ENCODE data around the gene NCK2. TPM values are rescaled to one million over a fixed set of nuclear protein-coding genes. Genes with fewer than 3 reads are reported as not detected.

The NCK2 gene
- polyA plus RNA-seq, 4 donors: 59.6 to 124 (median 84.3) TPM

- Histone ChIP-seq H3K27me3 (ENCODE audit: control insufficient read depth in 3 of 3, insufficient read depth in 3 of 3, low read length in 3 of 3) (no peaks in the 10 kb centered on the region), H3K4me3 (ENCODE audit: low read depth in 1 of 3, low read length in 3 of 3) (no peak overlapping the region), H3K27ac (ENCODE audit: low read depth in 1 of 3, low read length in 2 of 3) (peak overlapping the region in 1 of 3 donors; percentile 59), H3K36me3 (ENCODE audit: control insufficient read depth in 3 of 3, insufficient read depth in 2 of 3, low read depth in 1 of 3, low read length in 3 of 3) (no peaks in the 10 kb centered on the region), H3K4me1 (ENCODE audit: control insufficient read depth in 3 of 3, insufficient read depth in 2 of 3, low read depth in 1 of 3, low read length in 2 of 3) (peaks cover 0 to 6% (median 5%) of the 10 kb centered on the region in 3 donors), H3K9me3 (ENCODE audit: control insufficient read depth in 2 of 2, insufficient read depth in 1 of 2, low read depth in 1 of 2, low read length in 1 of 2) (no peaks in the 10 kb centered on the region)
- WGBS, 3 donors: 73 to 82% (median 77%) methylated on average over 8 of the region's 8 CpGs
- no peak for DNase-seq
- FAIRE-seq: no peak
Observed at GRCh38 chr2:105739426-105739825, 5.3 kb upstream of the NCK2 start.

- FAIRE-seq (no peak), DNase-seq (no peak)
- Histone ChIP-seq H3K27ac (ENCODE audit: low read depth in 1 of 3, low read length in 2 of 3) (peak overlapping the region in 1 of 3 donors; percentile 59), H3K27me3 (ENCODE audit: control insufficient read depth in 3 of 3, insufficient read depth in 3 of 3, low read length in 3 of 3) (no peaks in the 10 kb centered on the region), H3K36me3 (ENCODE audit: control insufficient read depth in 3 of 3, insufficient read depth in 2 of 3, low read depth in 1 of 3, low read length in 3 of 3) (no peaks in the 10 kb centered on the region), H3K9me3 (ENCODE audit: control insufficient read depth in 2 of 2, insufficient read depth in 1 of 2, low read depth in 1 of 2, low read length in 1 of 2) (no peaks in the 10 kb centered on the region), H3K4me1 (ENCODE audit: control insufficient read depth in 3 of 3, insufficient read depth in 2 of 3, low read depth in 1 of 3, low read length in 2 of 3) (peaks cover 0 to 6% (median 5%) of the 10 kb centered on the region in 3 donors), H3K4me3 (ENCODE audit: low read depth in 1 of 3, low read length in 3 of 3) (no peak overlapping the region)
- 86 to 98% (median 87%) methylated on average over 7 of the region's 7 CpGs for WGBS, 3 donors
Observed at GRCh38 chr2:105739944-105740530, 4.7 kb upstream of the NCK2 start.

- Histone ChIP-seq H3K36me3 (ENCODE audit: control insufficient read depth in 3 of 3, insufficient read depth in 2 of 3, low read depth in 1 of 3, low read length in 3 of 3) (no peaks in the 10 kb centered on the region), H3K27me3 (ENCODE audit: control insufficient read depth in 3 of 3, insufficient read depth in 3 of 3, low read length in 3 of 3) (no peaks in the 10 kb centered on the region), H3K27ac (ENCODE audit: low read depth in 1 of 3, low read length in 2 of 3) (no peak overlapping the region)
Observed at GRCh38 chr2:105741174-105741573, 3.5 kb upstream of the NCK2 start.

GRCh38 chr2:105741617-105742016 lies 3.1 kb upstream of the NCK2 start:
- no peaks in the 10 kb centered on the region for H3K27me3 ChIP-seq (ENCODE audit: control insufficient read depth in 3 of 3, insufficient read depth in 3 of 3, low read length in 3 of 3)
- DNase-seq (no peak), FAIRE-seq (no peak)
- no peak overlapping the region for H3K27ac ChIP-seq (ENCODE audit: low read depth in 1 of 3, low read length in 2 of 3)
- H3K9me3 ChIP-seq (ENCODE audit: control insufficient read depth in 2 of 2, insufficient read depth in 1 of 2, low read depth in 1 of 2, low read length in 1 of 2): no peaks in the 10 kb centered on the region
- H3K4me3 ChIP-seq (ENCODE audit: low read depth in 1 of 3, low read length in 3 of 3): no peak overlapping the region
- peaks cover 0 to under 1% (median 0%) of the 10 kb centered on the region in 3 donors for H3K36me3 ChIP-seq (ENCODE audit: control insufficient read depth in 3 of 3, insufficient read depth in 2 of 3, low read depth in 1 of 3, low read length in 3 of 3)
- 94 to 99% (median 98%) methylated on average over 4 of the region's 4 CpGs for WGBS, 3 donors
- H3K4me1 ChIP-seq (ENCODE audit: control insufficient read depth in 3 of 3, insufficient read depth in 2 of 3, low read depth in 1 of 3, low read length in 2 of 3): peaks cover 0 to 12% (median 8%) of the 10 kb centered on the region in 3 donors

More at GRCh38 chr2:105741174-105741573, 3.5 kb upstream of the NCK2 start:
- DNase-seq: no peak
- no peak for FAIRE-seq
- Histone ChIP-seq H3K4me3 (ENCODE audit: low read depth in 1 of 3, low read length in 3 of 3) (no peak overlapping the region), H3K4me1 (ENCODE audit: control insufficient read depth in 3 of 3, insufficient read depth in 2 of 3, low read depth in 1 of 3, low read length in 2 of 3) (peaks cover 0 to 8% (median 5%) of the 10 kb centered on the region in 3 donors), H3K9me3 (ENCODE audit: control insufficient read depth in 2 of 2, insufficient read depth in 1 of 2, low read depth in 1 of 2, low read length in 1 of 2) (no peaks in the 10 kb centered on the region)
- WGBS, 3 donors: 86 to 92% (median 89%) methylated on average over 3 of the region's 3 CpGs

GRCh38 chr2:105744091-105744908 lies 412 bp upstream of the NCK2 start:
- Histone ChIP-seq H3K27me3 (ENCODE audit: control insufficient read depth in 3 of 3, insufficient read depth in 3 of 3, low read length in 3 of 3) (no peaks in the 10 kb centered on the region), H3K36me3 (ENCODE audit: control insufficient read depth in 3 of 3, insufficient read depth in 2 of 3, low read depth in 1 of 3, low read length in 3 of 3) (peaks cover 0 to 4% (median 0%) of the 10 kb centered on the region in 3 donors), H3K4me1 (ENCODE audit: control insufficient read depth in 3 of 3, insufficient read depth in 2 of 3, low read depth in 1 of 3, low read length in 2 of 3) (peaks cover 7 to 29% (median 11%) of the 10 kb centered on the region in 3 donors), H3K4me3 (ENCODE audit: low read depth in 1 of 3, low read length in 3 of 3) (peak overlapping the region; percentile 42 to 98 (median 96)), H3K9me3 (ENCODE audit: control insufficient read depth in 2 of 2, insufficient read depth in 1 of 2, low read depth in 1 of 2, low read length in 1 of 2) (no peaks in the 10 kb centered on the region), H3K27ac (ENCODE audit: low read depth in 1 of 3, low read length in 2 of 3) (peak overlapping the region; percentile 59 to 84 (median 82))
- no peak for FAIRE-seq
- WGBS, 3 donors: 2 to 5% (median 3%) methylated on average over 35 to 75 of the region's 75 CpGs
- DNase-seq: peak; percentile 62 to 87

GRCh38 chr2:105746177-105747080 lies 1.7 kb downstream of the NCK2 start:
- DNase-seq: peak; percentile 88 to 92

GRCh38 chr2:105747254-105747894 lies 2.7 kb downstream of the NCK2 start:
- H3K4me1 ChIP-seq (ENCODE audit: control insufficient read depth in 3 of 3, insufficient read depth in 2 of 3, low read depth in 1 of 3, low read length in 2 of 3): peaks cover 19 to 35% (median 20%) of the 10 kb centered on the region in 3 donors
- DNase-seq: no peak
- no peak for FAIRE-seq
- 33 to 62% (median 40%) methylated on average over 13 of the region's 13 CpGs for WGBS, 3 donors
- peaks cover 0 to 24% (median 0%) of the 10 kb centered on the region in 3 donors for H3K36me3 ChIP-seq (ENCODE audit: control insufficient read depth in 3 of 3, insufficient read depth in 2 of 3, low read depth in 1 of 3, low read length in 3 of 3)
- peak overlapping the region in 1 of 3 donors; percentile 98 for H3K4me3 ChIP-seq (ENCODE audit: low read depth in 1 of 3, low read length in 3 of 3)
- peak overlapping the region in 2 of 3 donors; percentile 42 to 86 for H3K27ac ChIP-seq (ENCODE audit: low read depth in 1 of 3, low read length in 2 of 3)
- H3K9me3 ChIP-seq (ENCODE audit: control insufficient read depth in 2 of 2, insufficient read depth in 1 of 2, low read depth in 1 of 2, low read length in 1 of 2): peaks cover 0 to 9% of the 10 kb centered on the region in 2 donors
- H3K27me3 ChIP-seq (ENCODE audit: control insufficient read depth in 3 of 3, insufficient read depth in 3 of 3, low read length in 3 of 3): no peaks in the 10 kb centered on the region

More at GRCh38 chr2:105746177-105747080, 1.7 kb downstream of the NCK2 start:
- peaks cover 0 to 20% (median 0%) of the 10 kb centered on the region in 3 donors for H3K36me3 ChIP-seq (ENCODE audit: control insufficient read depth in 3 of 3, insufficient read depth in 2 of 3, low read depth in 1 of 3, low read length in 3 of 3)
- WGBS, 3 donors: 7 to 26% (median 8%) methylated on average over 23 of the region's 23 CpGs
- peak overlapping the region; percentile 86 to 98 (median 86) for H3K27ac ChIP-seq (ENCODE audit: low read depth in 1 of 3, low read length in 2 of 3)
- peaks cover 0 to 9% of the 10 kb centered on the region in 2 donors for H3K9me3 ChIP-seq (ENCODE audit: control insufficient read depth in 2 of 2, insufficient read depth in 1 of 2, low read depth in 1 of 2, low read length in 1 of 2)
- peaks cover 15 to 31% (median 17%) of the 10 kb centered on the region in 3 donors for H3K4me1 ChIP-seq (ENCODE audit: control insufficient read depth in 3 of 3, insufficient read depth in 2 of 3, low read depth in 1 of 3, low read length in 2 of 3)
- H3K27me3 ChIP-seq (ENCODE audit: control insufficient read depth in 3 of 3, insufficient read depth in 3 of 3, low read length in 3 of 3): no peaks in the 10 kb centered on the region
- FAIRE-seq: no peak
- H3K4me3 ChIP-seq (ENCODE audit: low read depth in 1 of 3, low read length in 3 of 3): peak overlapping the region; percentile 68 to 98 (median 96)

Data from small intestine (tissue), 7 donors.